Measurements from ENCODE around the gene FGFR2. TPM values are rescaled to one million over a fixed set of nuclear protein-coding genes. Genes with fewer than 3 reads are reported as not detected.

Gene FGFR2
- total RNA-seq, 1 donor = 0.86 TPM

- TF ChIP-seq CTCF (IDR thresholded peaks at IDR 0.05; ENCODE audit: insufficient read depth, low read depth, low read length) = no peak
- H3K4me3 ChIP-seq (ENCODE audit: low read depth, low read length) = no peak overlapping the region
- no peak for DNase-seq (ENCODE audit: low read depth)
These were observed 65.9 kb downstream of the FGFR2 start for GRCh38 chr10:121532292-121532864.

- H3K4me3 ChIP-seq (ENCODE audit: low read depth, low read length) = no peak overlapping the region
- no peak for DNase-seq (ENCODE audit: low read depth)
- no peak for TF ChIP-seq CTCF (IDR thresholded peaks at IDR 0.05; ENCODE audit: insufficient read depth, low read depth, low read length)
These were observed 66.4 kb downstream of the FGFR2 start for GRCh38 chr10:121531830-121532178.

DNA sequence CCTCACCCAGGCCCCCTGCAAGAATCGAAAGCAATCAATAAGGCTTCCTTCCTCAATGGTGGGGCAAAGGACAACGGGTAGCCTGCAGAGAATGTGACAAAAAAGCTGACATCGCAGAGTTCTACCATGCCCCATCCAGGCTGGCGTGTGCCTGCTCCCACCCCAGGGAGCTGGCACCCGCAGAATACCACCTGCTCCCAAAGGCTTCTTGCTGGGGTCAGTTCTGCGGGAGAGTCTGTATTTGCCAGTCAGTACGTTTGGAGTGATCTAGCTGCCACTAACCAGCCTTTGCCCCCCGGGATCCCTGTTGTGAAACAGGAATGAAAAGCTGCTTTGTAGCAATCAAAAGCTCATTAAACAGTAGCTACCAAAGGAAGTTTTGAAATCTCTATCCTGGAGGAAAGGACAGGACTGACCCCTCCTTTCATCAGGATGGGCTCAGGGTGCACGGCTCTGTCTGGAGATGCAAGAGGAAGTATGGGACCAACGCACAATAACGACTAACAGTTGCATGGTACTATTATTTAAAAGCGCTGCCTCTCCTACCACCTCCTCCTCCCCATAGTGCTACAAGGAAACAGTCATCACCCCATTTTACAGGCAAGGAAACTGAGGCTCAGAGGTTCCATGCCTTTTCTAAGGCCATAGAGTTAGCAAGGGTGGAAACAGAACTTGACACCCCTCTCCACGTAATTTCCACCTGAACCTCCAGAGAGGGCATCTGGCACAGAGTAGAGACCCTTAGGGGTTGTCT is 67.0 kb downstream of the FGFR2 start:
- no peak overlapping the region for H3K4me3 ChIP-seq (ENCODE audit: low read depth, low read length)
- DNase-seq (ENCODE audit: low read depth) = no peak
- TF ChIP-seq CTCF (IDR thresholded peaks at IDR 0.05; ENCODE audit: insufficient read depth, low read depth, low read length) = no peak

DNA sequence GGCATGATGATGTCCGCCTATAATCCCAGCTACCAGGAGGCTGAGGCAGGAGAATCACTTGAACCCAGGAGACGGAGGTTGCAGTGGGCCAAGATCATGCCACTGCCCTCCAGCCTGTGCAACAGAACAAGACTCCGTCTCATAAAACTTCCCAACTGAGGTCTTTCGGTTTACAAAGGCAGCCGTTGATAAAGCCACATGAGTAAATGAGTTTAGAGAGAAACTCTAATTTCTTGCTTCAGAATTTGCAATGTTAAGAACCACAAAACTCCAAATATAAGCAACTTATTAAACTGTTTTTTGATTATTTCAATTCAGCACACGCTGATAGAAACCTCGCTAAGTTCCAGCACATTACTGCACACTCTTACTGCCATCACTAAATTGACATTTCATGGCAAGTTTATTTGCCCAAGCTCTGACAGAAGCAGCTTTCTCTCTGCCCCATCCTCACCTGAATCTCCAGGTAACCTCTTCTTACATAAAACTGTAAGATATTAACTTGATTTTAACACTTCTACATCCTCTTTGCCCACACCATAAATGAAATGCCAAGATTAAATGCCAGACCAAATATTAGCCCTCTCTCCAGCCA is 67.7 kb downstream of the FGFR2 start:
- no peak for DNase-seq (ENCODE audit: low read depth)
- no peak overlapping the region for H3K4me3 ChIP-seq (ENCODE audit: low read depth, low read length)

DNA sequence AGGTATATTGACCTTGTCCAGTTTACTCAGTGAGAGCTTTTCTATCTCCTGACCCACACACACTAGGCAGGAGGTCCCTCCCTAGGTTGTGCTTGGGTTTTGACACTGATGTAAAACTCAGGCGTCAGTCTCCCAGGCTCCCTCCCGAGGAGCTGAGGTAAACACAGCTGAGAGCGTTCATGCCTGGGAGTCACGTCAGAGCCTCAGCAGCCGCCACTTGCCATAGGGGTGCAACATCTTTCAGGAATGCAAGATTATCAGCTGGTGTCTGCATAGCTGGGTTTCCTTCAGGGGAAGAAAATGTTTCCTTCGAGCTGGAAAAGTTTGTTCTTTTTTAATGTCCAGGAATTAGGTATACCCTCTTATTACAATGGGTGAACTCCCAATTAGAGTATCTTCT is 70.6 kb downstream of the FGFR2 start:
- TF ChIP-seq CTCF (IDR thresholded peaks at IDR 0.05; ENCODE audit: insufficient read depth, low read depth, low read length) = no peak
- DNase-seq (ENCODE audit: low read depth) = peak; percentile 44
- H3K4me3 ChIP-seq (ENCODE audit: low read depth, low read length) = no peak overlapping the region

More for the DNA sequence above, 67.7 kb downstream of the FGFR2 start:
- TF ChIP-seq CTCF (IDR thresholded peaks at IDR 0.05; ENCODE audit: insufficient read depth, low read depth, low read length) = no peak

DNA sequence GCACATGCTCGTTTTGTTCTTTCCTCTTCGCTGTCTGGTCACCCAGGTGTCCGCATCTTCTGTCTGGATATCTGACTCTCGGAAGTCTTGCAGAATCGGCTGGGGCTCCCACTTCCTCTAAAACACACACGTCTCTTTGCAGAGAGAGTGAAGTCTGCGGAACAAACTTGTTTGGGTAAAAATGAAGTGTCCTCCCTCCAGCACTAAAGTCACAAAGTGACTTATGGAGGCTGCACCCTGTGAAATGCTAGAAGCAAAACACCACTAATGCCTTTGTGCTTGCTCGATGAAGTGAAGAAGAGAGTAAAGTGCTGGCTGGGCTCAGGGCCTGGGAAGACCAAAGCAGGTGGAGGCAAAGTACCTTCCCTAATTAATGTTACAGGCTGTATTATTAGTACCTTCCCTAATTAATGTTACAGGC is 71.4 kb downstream of the FGFR2 start:
- no peak for DNase-seq (ENCODE audit: low read depth)
- H3K4me3 ChIP-seq (ENCODE audit: low read depth, low read length) = no peak overlapping the region
- TF ChIP-seq CTCF (IDR thresholded peaks at IDR 0.05; ENCODE audit: insufficient read depth, low read depth, low read length) = no peak
